Progenitor cell of endocrine pancreas (in vitro differentiated cells): ENCODE data around the gene SRSF1. TPM values are rescaled to one million over a fixed set of nuclear protein-coding genes. Genes with fewer than 3 reads are reported as not detected.

ENCODE experiments used
- DNase-seq: peaks from one replicate; pipeline ENCODE4 v3.0.0; 2021; ENCODE audit warnings: low spot score; ENCODE audit not compliant: unreplicated experiment
- H3K27ac Mint-ChIP-seq: 2 replicates; pipeline ENCODE4 v1.8.0; 2021; ENCODE audit warnings: mild to moderate bottlenecking, moderate library complexity, mixed read lengths
- H3K27me3 Mint-ChIP-seq: 2 replicates; pipeline ENCODE4 v1.8.0; 2021; ENCODE audit warnings: mixed read lengths
- H3K36me3 Mint-ChIP-seq: 2 replicates; pipeline ENCODE4 v1.8.0; 2022; ENCODE audit warnings: mixed read lengths; ENCODE audit not compliant: insufficient read depth
- H3K4me1 Mint-ChIP-seq: 2 replicates; pipeline ENCODE4 v1.8.0; 2021; ENCODE audit warnings: low read depth, mixed read lengths
- H3K4me3 Mint-ChIP-seq: 2 replicates; pipeline ENCODE4 v1.8.0; 2021; ENCODE audit warnings: low read depth, mild to moderate bottlenecking, moderate library complexity, mixed read lengths
- H3K9me3 Mint-ChIP-seq: 2 replicates; pipeline ENCODE4 v1.8.0; 2021; ENCODE audit warnings: low read depth, mixed read lengths
- CTCF ChIP-seq: fragments of 200-600 bp; sonication (generic); IDR thresholded peaks from one replicate; pipeline ENCODE4 v1.5.0; 2021; ENCODE audit warnings: antibody characterized with exemption, mild to moderate bottlenecking; ENCODE audit not compliant: unreplicated experiment
- total RNA-seq: library from RNA; stranded (reverse); gene quantifications from 2 replicates; pipeline ENCODE4 v1.2.1, GENCODE V29; 2021

SRSF1 gene
- total RNA-seq, 1 donor from 2014 or later: 326 TPM

GRCh38 chr17:57990037-57990436 lies 17.0 kb downstream of the SRSF1 start:
- H3K4me3 Mint-ChIP-seq: peak overlapping the region; percentile 88
- no peak for DNase-seq
- no peaks in the 10 kb centered on the region for H3K9me3 Mint-ChIP-seq
- TF ChIP-seq CTCF: no peak
- no peaks in the 10 kb centered on the region for H3K36me3 Mint-ChIP-seq
- peaks cover 67% of the 10 kb centered on the region for H3K4me1 Mint-ChIP-seq
- no peaks in the 10 kb centered on the region for H3K27me3 Mint-ChIP-seq
- peak overlapping the region; percentile 23 for H3K27ac Mint-ChIP-seq

GRCh38 chr17:57988301-57989250 lies 18.5 kb downstream of the SRSF1 start:
- peaks cover 1% of the 10 kb centered on the region for H3K36me3 Mint-ChIP-seq
- H3K4me3 Mint-ChIP-seq: peak overlapping the region; percentile 88
- no peak for TF ChIP-seq CTCF
- DNase-seq: no peak
- H3K27me3 Mint-ChIP-seq: no peaks in the 10 kb centered on the region
- H3K4me1 Mint-ChIP-seq: peaks cover 68% of the 10 kb centered on the region
- peak overlapping the region; percentile 93 for H3K27ac Mint-ChIP-seq
- H3K9me3 Mint-ChIP-seq: no peaks in the 10 kb centered on the region

- TF ChIP-seq CTCF: no peak
- no peaks in the 10 kb centered on the region for H3K9me3 Mint-ChIP-seq
- no peaks in the 10 kb centered on the region for H3K27me3 Mint-ChIP-seq
- peak within 1 kb of the TSS; percentile 95 for H3K27ac Mint-ChIP-seq
- DNase-seq: peak; percentile 69
- peaks cover 69% of the 10 kb centered on the region for H3K4me1 Mint-ChIP-seq
- H3K4me3 Mint-ChIP-seq: peak within 1 kb of the TSS; percentile 88
- H3K36me3 Mint-ChIP-seq: peaks cover 3% of the 10 kb centered on the region
Observed at GRCh38 chr17:57987581-57988300, 19.3 kb downstream of the SRSF1 start, which contains the start of gene VEZF1. Gene VEZF1, minus strand, starts transcription at chr17:57988254. Its CDS starts 143 bp downstream, at chr17:57988111.

GRCh38 chr17:57986841-57987580 lies 20.0 kb downstream of the SRSF1 start:
- peaks cover 68% of the 10 kb centered on the region for H3K4me1 Mint-ChIP-seq
- TF ChIP-seq CTCF: no peak
- peak overlapping the region; percentile 81 for H3K4me3 Mint-ChIP-seq
- H3K27ac Mint-ChIP-seq: peak overlapping the region; percentile 95
- no peaks in the 10 kb centered on the region for H3K27me3 Mint-ChIP-seq
- peaks cover 8% of the 10 kb centered on the region for H3K36me3 Mint-ChIP-seq
- no peaks in the 10 kb centered on the region for H3K9me3 Mint-ChIP-seq
- peak; percentile 18 for DNase-seq

- no peak for TF ChIP-seq CTCF
- Mint-ChIP-seq H3K27me3 (no peaks in the 10 kb centered on the region), H3K4me3 (peak overlapping the region; percentile 43), H3K27ac (no peak overlapping the region), H3K4me1 (peaks cover 62% of the 10 kb centered on the region), H3K9me3 (no peaks in the 10 kb centered on the region), H3K36me3 (peaks cover 15% of the 10 kb centered on the region)
- DNase-seq: no peak
Observed at GRCh38 chr17:57985675-57985974, 21.4 kb downstream of the SRSF1 start.
